SU-DHL-6 (cell line): ENCODE results near the gene ANKRD50.

Experiments used
- EZH2phosphoT487 ChIP-seq: fragments of 200-600 bp; sonication (generic), shearing (Covaris generic); conservative IDR thresholded peaks from 2 replicates; pipeline ENCODE4 v1.6.1; 2018; ENCODE audit warnings: mild to moderate bottlenecking, antibody characterized with exemption, low read length, moderate library complexity, mixed read lengths
- TF ChIP-seq, protein P1 (sequence below): fragments of 200-600 bp; sonication (generic); IDR thresholded peaks from one replicate; pipeline ENCODE4 v1.5.1; 2017; ENCODE audit warnings: antibody characterized with exemption, mild to moderate bottlenecking, low read length, moderate library complexity; ENCODE audit not compliant: insufficient read depth, poor library complexity, severe bottlenecking

DNA sequence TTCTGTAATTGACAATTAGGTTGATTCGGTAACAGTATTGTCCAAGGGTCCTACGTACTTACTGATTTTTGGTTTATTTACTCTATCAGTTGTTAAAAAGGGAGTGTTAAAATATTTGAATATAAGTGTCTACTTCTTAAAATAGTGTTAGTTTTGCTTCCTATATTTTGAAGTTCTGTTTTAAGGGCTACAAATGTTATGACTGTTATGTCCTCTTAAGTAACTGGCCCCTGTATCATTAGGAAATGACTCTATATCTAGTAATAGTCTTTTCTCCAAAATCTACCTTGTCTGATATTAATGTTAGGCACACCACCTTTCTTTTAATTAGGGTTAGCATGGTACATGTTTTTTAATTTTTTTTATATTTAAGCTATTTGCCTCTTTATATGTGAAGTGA lies 30.1 kb downstream of the ANKRD50 start:
- TF ChIP-seq, protein P1, sequence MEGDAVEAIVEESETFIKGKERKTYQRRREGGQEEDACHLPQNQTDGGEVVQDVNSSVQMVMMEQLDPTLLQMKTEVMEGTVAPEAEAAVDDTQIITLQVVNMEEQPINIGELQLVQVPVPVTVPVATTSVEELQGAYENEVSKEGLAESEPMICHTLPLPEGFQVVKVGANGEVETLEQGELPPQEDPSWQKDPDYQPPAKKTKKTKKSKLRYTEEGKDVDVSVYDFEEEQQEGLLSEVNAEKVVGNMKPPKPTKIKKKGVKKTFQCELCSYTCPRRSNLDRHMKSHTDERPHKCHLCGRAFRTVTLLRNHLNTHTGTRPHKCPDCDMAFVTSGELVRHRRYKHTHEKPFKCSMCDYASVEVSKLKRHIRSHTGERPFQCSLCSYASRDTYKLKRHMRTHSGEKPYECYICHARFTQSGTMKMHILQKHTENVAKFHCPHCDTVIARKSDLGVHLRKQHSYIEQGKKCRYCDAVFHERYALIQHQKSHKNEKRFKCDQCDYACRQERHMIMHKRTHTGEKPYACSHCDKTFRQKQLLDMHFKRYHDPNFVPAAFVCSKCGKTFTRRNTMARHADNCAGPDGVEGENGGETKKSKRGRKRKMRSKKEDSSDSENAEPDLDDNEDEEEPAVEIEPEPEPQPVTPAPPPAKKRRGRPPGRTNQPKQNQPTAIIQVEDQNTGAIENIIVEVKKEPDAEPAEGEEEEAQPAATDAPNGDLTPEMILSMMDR, result no peak
- no peak for TF ChIP-seq EZH2phosphoT487
